ENCODE data around the gene TENT5C.

The TENT5C gene

GRCh38 chr1:117623141-117623540 is 17.3 kb downstream of the TENT5C start:
- Mint-ChIP-seq H3K36me3 (ENCODE audit: low read depth) (peaks cover 33% of the 10 kb centered on the region), H3K4me1 (peaks cover 9% of the 10 kb centered on the region), H3K9me3 (no peaks in the 10 kb centered on the region), H3K4me3 (no peak overlapping the region), H3K27me3 (peaks cover 1% of the 10 kb centered on the region), H3K27ac (no peak overlapping the region)
- ATAC-seq (no peak), DNase-seq (no peak)

- DNase-seq, result no peak
- Mint-ChIP-seq H3K9me3 (no peaks in the 10 kb centered on the region), H3K27ac (no peak overlapping the region), H3K4me3 (no peak overlapping the region), H3K4me1 (peaks cover 7% of the 10 kb centered on the region), H3K36me3 (ENCODE audit: low read depth) (peaks cover 33% of the 10 kb centered on the region), H3K27me3 (no peaks in the 10 kb centered on the region)
- ATAC-seq, result no peak
Measured at GRCh38 chr1:117623698-117624097, 17.9 kb downstream of the TENT5C start.

GRCh38 chr1:117627546-117628130 is 21.8 kb downstream of the TENT5C start:
- H3K36me3 Mint-ChIP-seq (ENCODE audit: low read depth), result peaks cover 27% of the 10 kb centered on the region

GRCh38 chr1:117628343-117628742 is 22.5 kb downstream of the TENT5C start:
- DNase-seq (no peak), ATAC-seq (no peak)
- Mint-ChIP-seq H3K27ac (no peak overlapping the region), H3K36me3 (ENCODE audit: low read depth) (peaks cover 22% of the 10 kb centered on the region), H3K9me3 (no peaks in the 10 kb centered on the region), H3K27me3 (peaks cover 8% of the 10 kb centered on the region), H3K4me3 (no peak overlapping the region), H3K4me1 (peaks cover 13% of the 10 kb centered on the region)

More at GRCh38 chr1:117627546-117628130, 21.8 kb downstream of the TENT5C start:
- H3K4me1 Mint-ChIP-seq, result peaks cover 15% of the 10 kb centered on the region
- no peak overlapping the region for H3K4me3 Mint-ChIP-seq
- H3K27me3 Mint-ChIP-seq, result peaks cover 8% of the 10 kb centered on the region
- ATAC-seq (no peak), DNase-seq (no peak)
- H3K9me3 Mint-ChIP-seq, result no peaks in the 10 kb centered on the region
- H3K27ac Mint-ChIP-seq, result no peak overlapping the region

GRCh38 chr1:117629625-117630422 is 24.0 kb downstream of the TENT5C start:
- DNase-seq, result no peak
- Mint-ChIP-seq H3K4me3 (no peak overlapping the region), H3K4me1 (peaks cover 13% of the 10 kb centered on the region), H3K27me3 (peaks cover 12% of the 10 kb centered on the region), H3K27ac (no peak overlapping the region), H3K9me3 (no peaks in the 10 kb centered on the region), H3K36me3 (ENCODE audit: low read depth) (peaks cover 9% of the 10 kb centered on the region)
- no peak for ATAC-seq

- Mint-ChIP-seq H3K36me3 (ENCODE audit: low read depth) (peaks cover 4% of the 10 kb centered on the region), H3K4me1 (peaks cover 13% of the 10 kb centered on the region), H3K27ac (no peak overlapping the region), H3K4me3 (no peak overlapping the region), H3K9me3 (no peaks in the 10 kb centered on the region), H3K27me3 (peaks cover 12% of the 10 kb centered on the region)
- DNase-seq, result no peak
- ATAC-seq, result no peak
Measured at GRCh38 chr1:117630423-117630998, 24.7 kb downstream of the TENT5C start.

- Mint-ChIP-seq H3K9me3 (no peaks in the 10 kb centered on the region), H3K27ac (no peak overlapping the region), H3K4me1 (peaks cover 23% of the 10 kb centered on the region), H3K36me3 (ENCODE audit: low read depth) (peaks cover 4% of the 10 kb centered on the region), H3K27me3 (peaks cover 20% of the 10 kb centered on the region), H3K4me3 (no peak overlapping the region)
- no peak for DNase-seq
- ATAC-seq, result no peak
Measured at GRCh38 chr1:117631359-117632160, 25.7 kb downstream of the TENT5C start.

- Mint-ChIP-seq H3K36me3 (ENCODE audit: low read depth) (peaks cover 4% of the 10 kb centered on the region), H3K4me3 (no peak overlapping the region), H3K4me1 (peaks cover 29% of the 10 kb centered on the region), H3K9me3 (no peaks in the 10 kb centered on the region), H3K27me3 (peaks cover 24% of the 10 kb centered on the region), H3K27ac (no peak overlapping the region)
- no peak for DNase-seq
- ATAC-seq, result no peak
Measured at GRCh38 chr1:117632269-117633067, 26.6 kb downstream of the TENT5C start.

GRCh38 chr1:117633068-117633345 is 27.2 kb downstream of the TENT5C start:
- Mint-ChIP-seq H3K27me3 (peaks cover 26% of the 10 kb centered on the region), H3K4me1 (peaks cover 27% of the 10 kb centered on the region), H3K27ac (no peak overlapping the region), H3K4me3 (no peak overlapping the region), H3K36me3 (ENCODE audit: low read depth) (peaks cover 4% of the 10 kb centered on the region), H3K9me3 (no peaks in the 10 kb centered on the region)
- no peak for ATAC-seq
- DNase-seq, result no peak

- ATAC-seq (no peak), DNase-seq (no peak)
- Mint-ChIP-seq H3K4me1 (peaks cover 27% of the 10 kb centered on the region), H3K27me3 (peaks cover 27% of the 10 kb centered on the region), H3K27ac (no peak overlapping the region), H3K9me3 (no peaks in the 10 kb centered on the region), H3K4me3 (no peak overlapping the region), H3K36me3 (ENCODE audit: low read depth) (peaks cover 4% of the 10 kb centered on the region)
Measured at GRCh38 chr1:117633423-117633822, 27.6 kb downstream of the TENT5C start.

GRCh38 chr1:117633936-117634335 is 28.1 kb downstream of the TENT5C start:
- no peak overlapping the region for H3K27ac Mint-ChIP-seq
- ATAC-seq (no peak), DNase-seq (no peak)
- no peak overlapping the region for H3K4me3 Mint-ChIP-seq
- H3K9me3 Mint-ChIP-seq, result no peaks in the 10 kb centered on the region
- H3K4me1 Mint-ChIP-seq, result peaks cover 24% of the 10 kb centered on the region
- peaks cover 30% of the 10 kb centered on the region for H3K27me3 Mint-ChIP-seq
- peaks cover 2% of the 10 kb centered on the region for H3K36me3 Mint-ChIP-seq (ENCODE audit: low read depth)

GRCh38 chr1:117634631-117635030 is 28.8 kb downstream of the TENT5C start:
- H3K9me3 Mint-ChIP-seq, result no peaks in the 10 kb centered on the region
- H3K36me3 Mint-ChIP-seq (ENCODE audit: low read depth), result no peaks in the 10 kb centered on the region
- peaks cover 27% of the 10 kb centered on the region for H3K27me3 Mint-ChIP-seq
- ATAC-seq (no peak), DNase-seq (no peak)
- no peak overlapping the region for H3K27ac Mint-ChIP-seq
- peaks cover 23% of the 10 kb centered on the region for H3K4me1 Mint-ChIP-seq
- H3K4me3 Mint-ChIP-seq, result no peak overlapping the region

- DNase-seq, result no peak
- Mint-ChIP-seq H3K36me3 (ENCODE audit: low read depth) (no peaks in the 10 kb centered on the region), H3K4me1 (peaks cover 23% of the 10 kb centered on the region), H3K4me3 (no peak overlapping the region), H3K27me3 (peaks cover 27% of the 10 kb centered on the region), H3K9me3 (no peaks in the 10 kb centered on the region), H3K27ac (no peak overlapping the region)
- no peak for ATAC-seq
Measured at GRCh38 chr1:117635805-117636204, 30.0 kb downstream of the TENT5C start.

All from activated naive CD8-positive, alpha-beta T cell treated with anti-CD3 and anti-CD28 coated beads, Interleukin-2, amount 50 U/mL, for 24 hours (primary cell).